Spinal cord (tissue), 10 donors: ENCODE results near the gene GAS6. TPM values are rescaled to one million over a fixed set of nuclear protein-coding genes. Genes with fewer than 3 reads are reported as not detected.

ENCODE experiments used
- DNase-seq, 6 donors: peaks; one replicate each; pipeline versions ENCODE4 v3.0.0 to v3.0.0-alpha.2; 2013 to 2015; ENCODE audit warnings: low spot score in 6 of 6, low read depth in 4 of 6
- H3K27ac ChIP-seq: one replicate; pipeline ENCODE4 v1.5.1; 2013; ENCODE audit warnings: low read depth, low read length, control low read depth
- H3K27me3 ChIP-seq: one replicate; pipeline ENCODE4 v1.6.1; 2013; ENCODE audit warnings: low read length; ENCODE audit not compliant: control insufficient read depth, insufficient read depth
- H3K36me3 ChIP-seq: one replicate; pipeline ENCODE4 v1.6.1; 2013; ENCODE audit warnings: low read length; ENCODE audit not compliant: control insufficient read depth, insufficient read depth
- H3K4me1 ChIP-seq: one replicate; pipeline ENCODE4 v1.6.1; 2013; ENCODE audit warnings: low read length; ENCODE audit not compliant: control insufficient read depth, insufficient read depth
- H3K4me3 ChIP-seq: one replicate; pipeline ENCODE4 v1.5.1; 2013; ENCODE audit warnings: low read depth, low read length, control low read depth
- H3K9me3 ChIP-seq: one replicate; pipeline ENCODE4 v1.6.1; 2013; ENCODE audit warnings: low read length; ENCODE audit not compliant: control insufficient read depth, insufficient read depth
- WGBS: methylation state at CpG from one replicate; pipeline ENCODE4 v1.1.5; 2013; ENCODE audit warnings: missing lambda C conversion rate; ENCODE audit not compliant: insufficient coverage; 5-methylcytosine and 5-hydroxymethylcytosine counted together
- polyA plus RNA-seq, 2 donors: library from polyadenylated mRNA; unstranded; fragments of 120-200 nt; gene quantifications; one replicate each; pipeline ENCODE4 v1.2.1, GENCODE V29; 2013; ENCODE audit not compliant: insufficient read length in 2 of 2
- total RNA-seq, 2 donors: library from RNA; depleted of rRNA in 1 of 2; stranded (reverse); fragments of 120-200 nt in 1 of 2; fragments of >200 nt in 1 of 2; gene quantifications; one replicate each; pipeline versions ENCODE4 v1.2.3 to v1.2.4, GENCODE V29; 2013 to 2014
- donor health status: healthy.

The GAS6 gene
- total and polyA plus RNA-seq, 4 donors = 41.4 to 81.4 (median 65.2) TPM

DNA sequence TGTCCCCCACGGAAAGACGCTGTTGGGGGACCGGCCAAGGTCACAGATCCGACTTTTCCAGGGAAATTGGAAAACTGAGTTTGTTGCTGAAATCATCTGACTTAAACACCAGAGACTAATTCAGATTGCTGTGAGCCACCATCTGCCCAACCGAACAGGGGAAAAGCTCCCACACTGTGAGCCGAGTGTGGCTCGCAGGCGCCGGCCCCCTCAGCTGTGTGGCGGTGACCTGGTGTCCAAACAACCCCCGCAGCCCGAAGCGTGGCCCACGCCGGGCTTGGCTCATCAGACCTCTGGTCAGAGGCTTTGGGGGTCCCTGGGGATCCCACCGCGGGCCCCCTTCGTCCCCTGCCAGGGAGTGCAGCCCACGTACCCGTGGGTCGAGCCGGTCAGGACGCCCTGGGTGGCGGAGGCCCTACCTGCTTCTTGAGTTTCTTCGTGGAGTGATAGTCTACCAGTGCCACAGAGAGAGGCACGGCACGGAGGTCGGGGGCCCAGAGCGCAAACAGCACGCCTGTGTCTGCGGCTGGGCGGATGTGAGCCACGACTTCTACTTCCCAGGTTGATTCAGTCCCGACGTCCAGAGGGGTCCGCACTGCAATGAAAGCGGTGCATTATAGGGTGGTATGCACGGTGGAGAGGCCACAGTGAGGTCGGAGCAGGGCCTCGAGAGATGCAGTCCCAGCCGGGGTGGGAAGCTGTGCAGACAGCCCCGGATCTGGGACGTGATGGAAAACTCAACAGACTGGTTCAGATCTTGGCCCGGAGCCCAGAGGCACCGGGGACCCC, 40.7 kb downstream of the GAS6 start:
- peaks cover 92% of the 10 kb centered on the region for H3K36me3 ChIP-seq
- WGBS = 88% methylated on average over 44 of the region's 45 CpGs
- DNase-seq = no peak
- H3K27me3 ChIP-seq = no peaks in the 10 kb centered on the region
- H3K27ac ChIP-seq = no peak overlapping the region
- H3K4me1 ChIP-seq = peaks cover 41% of the 10 kb centered on the region
- H3K9me3 ChIP-seq = no peaks in the 10 kb centered on the region
- no peak overlapping the region for H3K4me3 ChIP-seq

DNA sequence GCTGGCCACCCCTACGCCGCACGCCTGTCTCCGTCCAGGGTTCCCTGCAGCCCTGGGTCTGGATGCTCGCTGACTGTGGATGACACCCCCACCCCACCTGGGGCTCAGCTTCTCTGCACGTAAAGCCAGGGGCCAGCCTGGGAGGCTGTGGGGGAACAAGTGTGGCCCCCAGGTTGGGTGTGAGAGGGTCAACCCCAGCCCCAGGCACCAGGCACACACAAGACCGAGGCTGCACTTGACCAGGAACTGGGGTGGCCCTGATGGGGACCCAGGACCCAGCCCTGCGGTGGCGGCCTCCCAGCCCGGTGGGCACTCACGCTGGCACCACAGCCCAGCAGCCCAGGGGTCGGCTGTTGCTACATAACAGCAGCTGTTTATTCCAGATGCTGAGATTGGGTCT, 41.6 kb downstream of the GAS6 start:
- Histone ChIP-seq H3K4me3 (no peak overlapping the region), H3K36me3 (peaks cover 94% of the 10 kb centered on the region), H3K27me3 (no peaks in the 10 kb centered on the region), H3K27ac (no peak overlapping the region), H3K9me3 (no peaks in the 10 kb centered on the region), H3K4me1 (peaks cover 44% of the 10 kb centered on the region)
- DNase-seq = no peak
- 98% methylated on average over 10 of the region's 12 CpGs for WGBS

DNA sequence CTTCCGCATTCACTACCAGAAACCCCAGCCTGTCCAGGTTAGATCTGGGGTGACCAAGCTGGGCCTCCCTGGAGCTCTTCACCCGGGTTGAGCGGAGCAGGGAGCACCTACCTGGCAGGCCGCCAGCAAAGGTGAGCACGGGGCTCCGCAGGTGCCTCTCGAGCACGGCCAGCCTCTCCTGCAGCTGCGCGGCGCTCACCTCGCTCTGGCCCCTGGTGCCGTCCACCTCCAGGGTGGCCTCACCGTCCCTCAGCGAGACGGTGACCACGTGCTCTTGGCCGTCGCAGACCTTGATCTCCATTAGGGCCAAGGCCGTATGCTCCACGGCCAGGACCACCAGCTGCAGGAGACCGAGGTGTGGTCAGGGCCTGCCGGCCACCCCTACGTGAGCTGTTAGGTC, 42.0 kb downstream of the GAS6 start:
- peaks cover 90% of the 10 kb centered on the region for H3K36me3 ChIP-seq
- WGBS = 96% methylated on average over 24 of the region's 24 CpGs
- H3K4me1 ChIP-seq = peaks cover 46% of the 10 kb centered on the region
- DNase-seq = no peak
- H3K27me3 ChIP-seq = no peaks in the 10 kb centered on the region
- no peak overlapping the region for H3K4me3 ChIP-seq
- no peaks in the 10 kb centered on the region for H3K9me3 ChIP-seq
- H3K27ac ChIP-seq = peak overlapping the region; percentile 57

DNA sequence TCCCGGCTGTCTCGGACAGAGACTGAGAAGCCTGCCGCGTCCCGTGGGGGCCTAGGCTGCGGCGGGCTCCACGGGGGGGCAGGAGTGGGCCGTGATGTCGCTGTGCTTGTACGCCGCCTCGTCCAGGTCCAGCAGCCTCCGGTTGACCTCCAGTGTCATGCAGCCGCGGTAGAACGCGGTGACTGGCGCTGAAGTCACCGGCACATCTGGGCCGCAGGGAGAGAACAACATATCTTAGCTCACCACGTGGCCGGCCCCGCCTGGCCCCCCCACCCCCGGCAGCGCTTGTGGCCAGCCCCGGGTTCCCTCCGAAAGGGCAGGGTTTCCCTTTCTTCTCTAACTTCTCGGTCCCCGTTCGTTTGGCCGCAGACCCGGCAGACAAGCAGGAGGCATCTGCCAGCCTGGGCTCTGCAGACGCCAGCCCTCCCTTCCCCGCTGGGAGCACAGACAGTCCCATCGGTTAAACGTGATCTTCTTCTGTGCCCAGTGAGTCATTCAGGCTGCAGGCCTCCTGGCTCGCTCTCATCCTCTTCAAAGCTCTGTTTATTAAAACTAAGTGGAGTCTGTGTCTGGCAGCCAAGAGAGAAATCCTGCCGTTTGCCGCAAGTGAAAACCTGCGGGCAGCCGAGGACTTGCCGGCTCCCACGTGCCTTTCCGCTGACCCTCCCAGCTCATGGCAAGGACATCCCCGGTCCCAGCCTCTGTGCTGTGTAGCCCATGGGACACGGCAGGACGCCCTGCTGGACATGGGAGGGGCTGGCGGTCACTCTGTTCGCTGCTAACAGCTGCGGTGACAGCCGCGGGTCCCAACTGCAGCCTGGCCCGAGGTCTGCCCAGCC, 42.8 kb downstream of the GAS6 start:
- no peaks in the 10 kb centered on the region for H3K27me3 ChIP-seq
- peak overlapping the region; percentile 57 for H3K27ac ChIP-seq
- peaks cover 54% of the 10 kb centered on the region for H3K4me1 ChIP-seq
- peak; percentile 32 to 87 (median 52) for DNase-seq
- H3K9me3 ChIP-seq = no peaks in the 10 kb centered on the region
- WGBS = 24% methylated on average over 49 of the region's 54 CpGs
- peaks cover 82% of the 10 kb centered on the region for H3K36me3 ChIP-seq
- H3K4me3 ChIP-seq = no peak overlapping the region

DNA sequence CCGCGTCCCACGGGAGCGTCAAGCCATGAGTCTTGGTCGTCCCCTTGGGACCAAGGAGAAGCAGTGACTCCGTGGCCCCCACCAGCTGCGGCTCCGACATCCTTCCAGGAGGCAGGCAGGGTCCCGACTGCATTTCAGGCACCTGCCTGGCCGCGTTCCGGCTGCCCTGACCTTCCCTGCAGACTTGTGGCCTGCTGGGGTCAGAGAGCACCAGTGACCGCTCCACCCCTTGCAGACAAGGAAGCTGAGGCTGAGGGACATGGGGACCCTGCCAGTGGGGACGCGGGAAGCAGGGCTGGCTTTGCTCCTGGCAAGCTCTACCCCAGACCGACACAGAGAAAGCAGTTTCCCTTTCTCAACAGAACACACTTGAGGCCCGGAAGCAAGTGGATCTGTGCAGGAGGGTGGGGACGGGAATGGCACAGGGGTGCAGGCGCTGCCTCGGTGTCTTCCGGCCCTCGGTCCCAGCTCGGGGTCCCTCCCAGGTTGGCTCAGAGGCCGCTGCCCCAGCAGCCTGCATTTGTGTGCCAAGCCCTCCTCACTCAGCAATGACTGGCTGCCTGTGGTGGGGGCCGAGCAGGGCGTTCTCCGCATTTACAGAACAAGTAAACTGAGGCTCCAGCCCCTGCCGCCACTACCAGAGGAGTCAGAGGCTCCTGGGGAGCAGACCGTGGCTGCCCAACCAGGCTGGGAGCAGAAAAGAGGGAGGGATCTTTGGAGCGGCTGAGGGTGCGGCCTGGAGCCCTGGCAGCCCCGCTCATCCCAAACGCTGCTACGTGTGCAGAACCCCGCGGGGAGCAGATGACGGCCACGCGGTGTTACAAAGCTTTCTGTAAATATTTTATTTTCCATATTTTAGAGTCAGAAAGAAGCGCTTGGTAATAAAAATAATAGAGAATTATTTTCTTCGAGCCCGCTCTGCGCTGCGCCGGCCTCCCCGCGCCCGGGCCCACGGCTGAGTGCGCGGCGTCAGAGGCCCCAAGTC, 43.9 kb downstream of the GAS6 start:
- H3K4me1 ChIP-seq = peaks cover 57% of the 10 kb centered on the region
- peaks cover 73% of the 10 kb centered on the region for H3K36me3 ChIP-seq
- no peak for DNase-seq
- no peak overlapping the region for H3K4me3 ChIP-seq
- H3K27me3 ChIP-seq = no peaks in the 10 kb centered on the region
- no peaks in the 10 kb centered on the region for H3K9me3 ChIP-seq
- WGBS = 87% methylated on average over 29 of the region's 52 CpGs
- H3K27ac ChIP-seq = no peak overlapping the region

DNA sequence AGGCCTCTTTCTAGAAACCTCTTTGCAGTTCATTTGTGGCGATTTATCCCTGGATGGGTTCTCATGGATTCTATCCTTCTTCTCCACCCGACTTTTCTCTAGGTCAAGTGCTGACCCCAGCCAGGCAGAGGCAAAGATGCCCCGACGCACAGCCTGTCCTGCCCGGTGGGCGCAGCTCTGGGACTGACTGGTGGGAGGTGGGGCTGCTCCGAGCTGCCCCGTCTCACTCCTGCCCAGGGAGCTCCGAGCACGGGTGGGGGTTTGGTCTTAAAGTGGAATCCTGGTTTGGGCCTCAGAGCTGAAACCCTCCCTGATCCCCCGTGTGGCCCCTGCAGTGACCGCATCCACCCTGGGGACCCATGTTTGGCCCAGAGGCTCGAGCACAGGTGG, 44.5 kb downstream of the GAS6 start:
- no peaks in the 10 kb centered on the region for H3K9me3 ChIP-seq
- no peak overlapping the region for H3K4me3 ChIP-seq
- H3K27ac ChIP-seq = no peak overlapping the region
- DNase-seq = no peak
- H3K36me3 ChIP-seq = peaks cover 72% of the 10 kb centered on the region
- WGBS = 82% methylated on average over 7 of the region's 13 CpGs
- H3K27me3 ChIP-seq = no peaks in the 10 kb centered on the region
- H3K4me1 ChIP-seq = peaks cover 57% of the 10 kb centered on the region

DNA sequence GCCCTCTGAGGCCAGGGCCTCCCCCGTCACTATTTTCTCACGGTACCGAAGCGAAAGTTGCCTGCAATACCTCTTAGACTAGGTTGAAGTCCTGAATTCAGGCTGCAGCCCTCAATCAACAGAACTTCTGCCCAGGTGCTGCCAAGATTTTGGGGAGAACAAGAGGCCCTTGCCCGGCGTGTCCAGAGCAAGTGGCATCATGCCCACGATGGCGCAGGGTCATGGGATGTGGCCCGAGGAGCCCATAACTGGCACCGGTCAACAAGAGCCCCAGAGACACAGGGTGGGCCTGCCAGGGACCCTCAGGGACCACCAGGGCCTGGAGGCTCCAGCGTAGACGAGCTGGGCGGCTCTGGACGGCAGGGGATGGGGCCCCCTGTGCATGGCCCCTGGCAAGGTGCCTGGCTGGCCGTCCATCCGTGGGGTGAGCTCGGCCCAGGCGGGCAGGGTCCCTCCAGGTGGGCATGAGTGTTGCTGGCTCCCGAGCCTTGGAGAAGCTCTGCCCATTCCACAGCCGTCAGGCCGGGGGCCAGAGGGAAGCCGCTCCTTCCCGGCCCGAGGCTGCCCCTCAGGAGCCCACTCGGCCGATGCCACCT, 45.1 kb downstream of the GAS6 start:
- Histone ChIP-seq H3K9me3 (no peaks in the 10 kb centered on the region), H3K27me3 (no peaks in the 10 kb centered on the region), H3K27ac (no peak overlapping the region), H3K36me3 (peaks cover 68% of the 10 kb centered on the region), H3K4me1 (peaks cover 57% of the 10 kb centered on the region), H3K4me3 (no peak overlapping the region)
- DNase-seq = no peak
- WGBS = 90% methylated on average over 26 of the region's 26 CpGs

DNA sequence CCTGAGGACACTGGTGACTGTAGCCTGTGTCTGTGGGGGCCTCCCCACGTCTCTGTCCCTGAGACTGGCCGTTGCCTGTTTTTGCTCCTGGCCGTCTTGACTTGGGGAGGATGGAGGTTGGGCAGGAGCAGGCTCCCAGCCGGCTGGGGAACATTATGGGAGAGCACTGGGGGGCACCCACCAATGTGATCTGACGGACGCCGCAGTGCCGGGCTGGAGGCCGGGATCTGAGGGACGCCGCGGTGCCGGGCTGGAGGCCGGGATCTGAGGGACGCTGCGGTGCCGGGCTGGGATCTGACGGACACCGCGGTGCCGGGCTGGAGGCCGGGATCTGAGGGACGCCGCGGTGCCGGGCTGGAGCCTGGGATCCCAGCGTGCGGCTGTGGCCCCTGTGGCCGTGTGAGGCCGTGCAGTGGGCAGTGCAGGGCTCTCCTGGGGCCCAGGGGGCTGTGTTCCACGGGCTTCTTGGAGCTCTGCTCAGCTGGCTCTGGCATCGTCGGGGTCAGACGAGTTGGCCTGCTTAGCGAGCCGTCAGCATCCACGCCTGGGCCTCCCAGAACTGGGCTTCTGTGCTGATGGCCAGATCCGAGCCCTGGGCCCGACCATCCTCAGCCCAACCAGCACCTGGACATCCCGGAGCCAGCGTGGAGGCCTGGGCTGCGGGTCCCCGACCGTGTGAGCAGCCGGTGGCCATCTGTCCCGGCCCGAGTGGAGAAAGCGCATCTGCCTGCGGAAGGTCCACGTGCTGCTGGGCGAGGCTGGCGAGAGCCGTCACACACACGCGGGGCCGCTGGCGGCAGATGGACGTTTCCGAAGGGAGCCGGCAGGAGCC, 45.8 kb downstream of the GAS6 start:
- Histone ChIP-seq H3K27me3 (no peaks in the 10 kb centered on the region), H3K4me1 (peaks cover 54% of the 10 kb centered on the region), H3K9me3 (no peaks in the 10 kb centered on the region), H3K4me3 (no peak overlapping the region), H3K36me3 (peaks cover 67% of the 10 kb centered on the region), H3K27ac (no peak overlapping the region)
- DNase-seq = no peak
- 86% methylated on average over 57 of the region's 60 CpGs for WGBS
